H1 (cell line): Measurements from ENCODE around the gene EPB41L4B.

Source experiments
- CEBPB ChIP-seq: IDR thresholded peaks from 2 replicates; pipeline ENCODE4 v1.6.1; 2012; ENCODE audit warnings: low read depth, low read length
- EP300 ChIP-seq, 2 experiments: IDR thresholded peaks; 1 replicate in 1 of 2; 2 replicates in 1 of 2; pipeline ENCODE4 v1.6.1; 2011 to 2012; ENCODE audit warnings: low read depth in 2 of 2, low read length in 2 of 2, mild to moderate bottlenecking in 2 of 2, borderline replicate concordance in 1 of 2, inconsistent platforms in 1 of 2, moderate library complexity in 1 of 2
- EZH2 ChIP-seq: fragments of 200-600 bp; sonication (generic); IDR thresholded peaks from 2 replicates; pipeline ENCODE4 v1.7.1; 2012; ENCODE audit warnings: low read depth, mild to moderate bottlenecking, moderate library complexity, low read length, inconsistent platforms; ENCODE audit not compliant: severe bottlenecking
- FOSL1 ChIP-seq: IDR thresholded peaks from 2 replicates; pipeline ENCODE4 v1.6.1; 2011; ENCODE audit warnings: mild to moderate bottlenecking, low read depth, low read length, moderate library complexity; ENCODE audit not compliant: insufficient read depth
- GABPA ChIP-seq: IDR thresholded peaks from 2 replicates; pipeline ENCODE4 v1.6.1; 2011; ENCODE audit warnings: mild to moderate bottlenecking, low read length, moderate library complexity, borderline replicate concordance; ENCODE audit not compliant: insufficient read depth
- POLR2A ChIP-seq, 2 experiments: IDR thresholded peaks; 1 replicate in 1 of 2; 2 replicates in 1 of 2; pipeline ENCODE4 v1.6.1; 2011; ENCODE audit warnings: low read depth in 2 of 2, low read length in 2 of 2, mild to moderate bottlenecking in 2 of 2; ENCODE audit errors: control extremely low read depth in 1 of 2
- RBBP5 ChIP-seq: IDR thresholded peaks from 2 replicates; pipeline ENCODE4 v1.7.1; 2012; ENCODE audit warnings: low read depth, mild to moderate bottlenecking, inconsistent platforms, low read length, moderate library complexity, borderline replicate concordance
- SIN3A ChIP-seq, 2 experiments: IDR thresholded peaks in 1 of 2; conservative IDR thresholded peaks in 1 of 2; 2 replicates each; pipeline ENCODE4 v1.6.1; 2011 to 2012; ENCODE audit warnings: low read length in 2 of 2, improper control_type of control experiment in 1 of 2, low read depth in 1 of 2, mild to moderate bottlenecking in 1 of 2
- TEAD4 ChIP-seq: IDR thresholded peaks from 2 replicates; pipeline ENCODE4 v1.6.1; 2012; ENCODE audit warnings: low read depth, low read length, inconsistent platforms, mixed read lengths
- USF2 ChIP-seq: IDR thresholded peaks from 2 replicates; pipeline ENCODE4 v1.6.1; 2011; ENCODE audit warnings: low read length, improper control_type of control experiment
- ZNF274 ChIP-seq: IDR thresholded peaks from 2 replicates; pipeline ENCODE4 v1.7.0; 2012; ENCODE audit warnings: low read length, borderline replicate concordance; ENCODE audit errors: extremely low read depth
- TF ChIP-seq, protein P1 (sequence below), 3 experiments: IDR thresholded peaks; 1 replicate in 2 of 3; 2 replicates in 1 of 3; pipeline versions ENCODE4 v1.5.1 to v1.6.1; 2011; ENCODE audit warnings: low read length in 3 of 3, mild to moderate bottlenecking in 3 of 3, inconsistent platforms in 2 of 3, low read depth in 1 of 3, moderate library complexity in 1 of 3; ENCODE audit not compliant: insufficient read depth in 1 of 3; ENCODE audit errors: control extremely low read depth in 1 of 3

DNA sequence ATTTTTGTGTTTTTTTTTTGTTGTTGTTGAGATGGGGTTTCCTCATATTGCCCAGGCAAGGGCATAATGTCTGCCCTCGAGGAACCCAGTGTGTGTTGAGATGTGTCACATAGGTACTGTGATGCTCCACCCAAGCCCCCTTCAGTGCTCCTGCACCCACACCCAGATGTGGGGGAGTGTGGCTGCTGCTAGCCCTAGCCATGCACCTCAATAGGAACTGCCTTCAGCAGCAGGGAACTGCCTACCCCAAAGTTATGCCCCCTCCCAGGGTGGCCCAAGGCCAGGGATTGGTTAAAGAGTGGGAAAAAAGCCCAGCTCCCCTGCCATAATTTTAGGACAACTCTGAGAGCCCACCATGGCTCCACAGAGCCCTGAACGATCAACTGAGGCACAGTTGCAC is 33.3 kb upstream of the EPB41L4B start:
- TF ChIP-seq, protein P1, sequence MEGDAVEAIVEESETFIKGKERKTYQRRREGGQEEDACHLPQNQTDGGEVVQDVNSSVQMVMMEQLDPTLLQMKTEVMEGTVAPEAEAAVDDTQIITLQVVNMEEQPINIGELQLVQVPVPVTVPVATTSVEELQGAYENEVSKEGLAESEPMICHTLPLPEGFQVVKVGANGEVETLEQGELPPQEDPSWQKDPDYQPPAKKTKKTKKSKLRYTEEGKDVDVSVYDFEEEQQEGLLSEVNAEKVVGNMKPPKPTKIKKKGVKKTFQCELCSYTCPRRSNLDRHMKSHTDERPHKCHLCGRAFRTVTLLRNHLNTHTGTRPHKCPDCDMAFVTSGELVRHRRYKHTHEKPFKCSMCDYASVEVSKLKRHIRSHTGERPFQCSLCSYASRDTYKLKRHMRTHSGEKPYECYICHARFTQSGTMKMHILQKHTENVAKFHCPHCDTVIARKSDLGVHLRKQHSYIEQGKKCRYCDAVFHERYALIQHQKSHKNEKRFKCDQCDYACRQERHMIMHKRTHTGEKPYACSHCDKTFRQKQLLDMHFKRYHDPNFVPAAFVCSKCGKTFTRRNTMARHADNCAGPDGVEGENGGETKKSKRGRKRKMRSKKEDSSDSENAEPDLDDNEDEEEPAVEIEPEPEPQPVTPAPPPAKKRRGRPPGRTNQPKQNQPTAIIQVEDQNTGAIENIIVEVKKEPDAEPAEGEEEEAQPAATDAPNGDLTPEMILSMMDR (IDR thresholded peaks at IDR 0.05; ENCODE audit: control extremely low read depth in 1 of 3, insufficient read depth in 1 of 3, low read depth in 1 of 3, low read length in 3 of 3) = no peak
- TF ChIP-seq RBBP5 (no peak), POLR2A (IDR thresholded peaks at IDR 0.05; ENCODE audit: control extremely low read depth in 1 of 2, low read depth in 2 of 2, low read length in 2 of 2) (no peak), USF2 (no peak), FOSL1 (no peak), SIN3A (conservative IDR thresholded peaks at IDR 0.05 in 1 of 2, IDR thresholded peaks at IDR 0.05 in 1 of 2; ENCODE audit: low read depth in 1 of 2, low read length in 2 of 2) (no peak), EZH2 (no peak), ZNF274 (no peak), EP300 (IDR thresholded peaks at IDR 0.05; ENCODE audit: borderline replicate concordance in 1 of 2, low read depth in 2 of 2, low read length in 2 of 2) (no peak), GABPA (no peak), CEBPB (no peak), TEAD4 (no peak)
